Activated CD4-positive, alpha-beta T cell treated with anti-CD3 and anti-CD28 coated beads, Interleukin-2, amount 50 U/mL, for 48 hours (primary cell): Measurements from ENCODE around the gene IQGAP1.
"Not testable (repeated sequence)": the region's sequence is repeated elsewhere in the genome, so short reads cannot be mapped to it uniquely, and the experiment has no call there.

Source experiments
- DNase-seq, 2 experiments: peaks; one replicate each; pipeline ENCODE4 v3.0.0-alpha.2; 2020

The IQGAP1 gene

DNA sequence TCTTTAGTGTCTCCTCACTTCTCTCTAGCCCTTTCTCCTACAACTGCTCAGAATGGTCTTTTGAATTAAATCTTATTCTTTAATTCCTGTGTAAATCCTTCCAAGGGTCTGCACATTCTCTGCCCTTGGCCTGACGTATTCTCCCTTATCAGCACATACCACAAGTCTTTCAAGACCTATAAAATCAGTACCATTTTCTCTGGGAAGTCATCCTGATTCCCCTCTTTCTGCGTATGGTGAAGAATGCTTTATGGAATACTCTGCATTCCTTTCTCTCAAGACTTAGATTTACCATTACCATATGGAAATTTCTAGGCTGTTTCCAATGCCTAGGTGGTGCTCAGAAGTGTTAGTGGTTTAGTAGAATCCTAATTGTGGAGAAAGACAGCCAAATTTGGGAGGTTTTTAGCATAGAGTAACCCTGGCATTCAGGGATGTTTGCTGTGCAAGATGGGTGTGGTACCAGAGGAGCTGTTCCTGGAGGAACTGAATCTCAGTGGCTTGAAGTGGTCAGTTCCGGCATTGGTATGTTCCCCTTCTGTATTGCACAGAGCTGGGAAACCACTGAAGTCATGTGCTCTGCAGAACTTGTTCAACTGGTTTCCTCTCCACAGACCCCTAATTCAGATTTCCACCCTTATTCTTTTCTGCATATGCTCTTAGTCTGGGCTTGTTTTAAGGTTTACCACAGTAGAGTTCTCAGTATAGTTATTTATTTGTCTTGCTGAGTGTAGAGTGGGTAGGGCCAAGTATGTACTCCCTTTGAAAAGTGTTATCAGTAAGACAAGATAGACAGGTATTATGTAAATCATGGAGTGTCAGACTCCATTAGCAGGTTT lies 24.5 kb downstream of the IQGAP1 start:
- no peak for DNase-seq

DNA sequence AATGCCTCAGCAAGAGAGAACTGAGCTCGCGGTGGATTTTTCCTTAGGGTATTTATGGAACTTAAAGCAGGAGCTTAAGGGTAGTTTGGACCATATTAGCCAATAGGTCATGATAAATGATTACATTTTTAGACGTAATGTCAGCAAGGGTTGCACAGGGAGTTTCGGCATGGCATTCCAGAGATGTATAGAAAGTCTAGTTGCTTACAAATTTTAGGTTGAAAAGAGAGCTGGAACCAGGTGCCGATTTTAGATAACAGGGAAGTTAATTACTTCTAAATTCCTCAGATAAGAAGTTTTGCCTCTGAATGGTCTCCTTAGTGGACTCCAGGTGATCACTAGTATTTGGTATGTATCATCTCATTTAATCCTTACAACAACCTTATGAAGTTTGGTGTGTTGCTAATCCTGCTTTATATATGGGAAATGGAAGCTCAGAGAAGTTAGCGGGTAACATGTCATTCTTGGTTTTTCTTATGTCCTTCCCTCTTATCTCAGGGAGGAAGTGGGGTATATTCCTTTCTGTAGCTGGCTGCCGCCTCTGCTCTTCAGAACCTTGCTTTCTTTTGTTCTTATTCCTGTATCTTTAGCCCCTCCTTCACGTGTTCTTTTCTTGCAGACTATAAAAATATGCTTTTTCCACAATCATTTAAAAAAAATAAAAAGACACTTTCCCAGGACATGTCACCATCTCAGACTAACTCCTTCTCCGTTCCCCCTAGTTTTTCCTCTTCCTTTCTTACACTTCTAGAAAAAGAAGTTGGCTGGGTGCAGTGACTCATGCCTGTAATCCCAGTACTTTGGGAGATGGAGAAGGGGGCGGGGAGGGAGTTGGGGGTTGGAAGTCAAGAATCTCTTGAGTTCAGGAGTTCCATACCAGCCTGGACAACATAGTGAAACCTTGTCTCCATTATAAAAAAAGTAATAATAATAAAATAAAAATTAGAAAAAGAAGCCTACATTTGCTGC lies 25.7 kb downstream of the IQGAP1 start:
- no peak for DNase-seq

DNA sequence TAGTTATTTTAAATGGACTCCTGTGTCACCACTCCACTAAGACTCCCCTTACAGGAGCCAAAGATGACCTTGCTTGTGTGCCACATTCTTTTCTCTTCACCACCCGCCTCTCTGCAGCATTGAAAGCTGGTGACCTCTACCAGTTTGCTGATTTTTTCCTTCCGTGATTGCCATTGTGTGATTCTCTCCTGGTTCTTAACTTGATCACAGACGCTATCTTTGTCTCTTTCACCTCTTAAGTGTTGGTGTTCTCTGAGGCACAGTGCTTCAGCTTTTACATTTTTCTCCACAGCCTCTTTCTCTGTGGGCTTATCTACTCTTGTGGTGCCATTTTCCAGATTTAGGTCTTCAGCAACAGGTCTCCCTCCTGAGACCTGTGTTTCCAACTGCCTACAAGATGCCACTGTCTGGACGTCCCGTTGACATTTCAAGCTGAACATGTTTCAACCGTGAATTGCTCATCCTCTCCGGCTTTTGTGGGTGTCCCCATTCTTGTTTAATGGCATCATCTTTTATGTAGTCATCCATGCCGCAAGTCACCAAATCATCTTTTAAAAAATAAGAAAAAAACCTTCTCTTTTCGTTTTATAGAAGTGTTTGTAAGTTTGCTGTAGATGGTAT lies 26.5 kb downstream of the IQGAP1 start:
- DNase-seq, result peak; percentile 20 to 36

GRCh38 chr15:90416052-90416451 lies 28.0 kb downstream of the IQGAP1 start:
- not testable (repeated sequence) for DNase-seq

DNA sequence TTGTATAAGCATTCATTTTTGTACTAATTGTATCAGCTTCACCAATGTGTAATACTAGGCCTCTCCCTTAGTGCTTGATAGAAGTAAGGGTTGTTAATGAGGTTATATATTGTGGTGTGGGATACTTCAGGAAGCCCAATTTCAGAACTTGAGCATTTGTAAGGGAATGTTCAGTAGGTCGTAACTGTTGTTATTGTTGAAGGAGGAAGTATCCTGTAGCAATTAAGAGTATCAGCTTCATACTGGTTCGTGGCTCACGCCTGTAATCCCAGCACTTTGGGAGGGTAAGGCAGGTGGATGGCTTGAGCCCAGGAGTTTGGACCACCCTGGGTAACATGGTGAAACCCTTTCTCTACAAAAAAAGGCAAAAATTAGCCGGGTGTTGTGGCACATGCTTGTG lies 30.6 kb downstream of the IQGAP1 start:
- no peak for DNase-seq

DNA sequence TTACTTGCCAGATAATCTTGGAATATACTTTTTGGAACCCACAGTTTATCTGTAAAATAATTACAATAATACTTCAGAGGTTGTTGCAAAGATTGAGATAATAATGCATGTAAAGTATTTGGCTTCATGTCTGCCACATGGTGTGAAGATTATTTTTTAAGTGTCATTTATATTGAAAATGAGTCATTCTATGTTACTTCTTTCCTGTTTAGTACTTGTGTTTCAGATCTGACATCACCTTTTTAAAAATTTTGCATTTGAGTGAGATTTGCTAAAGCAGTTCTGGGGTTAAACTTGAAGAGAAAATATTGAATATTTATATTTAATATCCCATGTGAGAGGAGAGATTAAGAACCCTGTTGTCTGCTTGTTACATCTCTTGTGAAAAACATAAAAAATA lies 31.2 kb downstream of the IQGAP1 start:
- no peak for DNase-seq

- peak; percentile 21 to 38 for DNase-seq
Measured at GRCh38 chr15:90419738-90420406, 31.8 kb downstream of the IQGAP1 start.

GRCh38 chr15:90420451-90420850 lies 32.4 kb downstream of the IQGAP1 start:
- DNase-seq, result no peak

DNA sequence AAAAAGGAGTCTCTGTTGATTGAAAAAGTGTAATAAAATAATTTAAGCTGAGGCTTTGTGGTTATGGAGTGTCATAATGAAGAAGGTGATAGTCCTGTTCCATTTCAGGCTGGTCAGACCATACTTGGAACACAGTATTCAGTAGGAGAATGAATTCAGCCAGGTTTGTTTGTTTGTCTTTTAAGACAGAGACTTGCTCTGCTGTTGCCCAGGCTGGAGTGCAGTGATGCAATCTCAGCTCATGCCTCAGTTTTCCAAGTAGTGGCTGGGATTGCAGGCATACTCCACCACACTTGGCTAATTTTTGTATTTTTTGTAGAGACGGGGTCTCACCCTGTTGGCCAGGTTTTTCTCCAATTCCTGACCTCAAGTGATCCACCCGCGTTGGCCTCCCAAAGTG lies 33.5 kb downstream of the IQGAP1 start:
- DNase-seq, result no peak

- no peak for DNase-seq
Measured at GRCh38 chr15:90422043-90422442, 34.0 kb downstream of the IQGAP1 start.

DNA sequence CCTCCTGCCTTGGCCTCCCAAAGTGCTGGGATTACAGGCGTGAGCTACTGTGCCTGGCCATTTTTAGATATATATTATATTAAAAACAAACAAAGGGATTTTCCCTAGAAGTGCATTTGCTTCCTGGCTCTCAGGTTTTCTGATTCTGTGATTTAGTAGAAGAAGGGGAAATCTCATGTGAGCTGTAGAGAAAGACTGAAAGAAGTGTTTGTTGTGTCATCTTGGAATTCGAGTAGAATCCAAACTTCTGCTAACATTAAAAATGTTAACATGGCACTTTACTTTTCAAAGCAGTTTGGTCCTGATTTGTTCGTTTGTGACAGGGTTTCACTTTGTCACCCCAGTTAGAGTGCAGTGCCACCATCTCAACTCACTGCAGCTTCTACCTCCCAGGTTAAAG lies 34.9 kb downstream of the IQGAP1 start:
- DNase-seq, result no peak

DNA sequence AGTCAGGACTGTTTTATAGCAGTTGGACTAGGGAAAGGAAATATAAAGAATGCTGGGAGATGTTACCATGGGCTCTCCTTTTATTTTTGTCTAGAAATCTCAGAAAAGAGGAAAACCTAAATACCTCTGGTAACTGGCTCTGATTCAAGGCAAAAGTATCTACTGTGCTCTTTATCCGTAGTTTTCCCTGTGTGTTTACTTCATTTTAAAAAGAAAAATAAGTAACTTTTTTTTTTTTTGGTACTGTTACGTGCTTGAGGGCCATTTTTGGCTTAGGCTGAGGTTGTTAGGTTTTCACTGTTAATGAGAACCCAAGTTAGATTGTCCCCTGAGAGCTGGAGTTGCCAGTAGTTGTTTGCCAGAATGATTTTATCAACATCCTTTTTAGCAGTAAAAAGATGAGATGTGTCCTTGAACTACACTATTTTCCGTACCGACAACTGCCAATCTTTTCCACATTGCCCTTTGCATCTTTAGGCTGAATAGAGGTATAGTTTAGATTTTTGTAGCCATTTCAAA lies 35.8 kb downstream of the IQGAP1 start:
- DNase-seq, result no peak

GRCh38 chr15:90425726-90426346 lies 37.8 kb downstream of the IQGAP1 start:
- DNase-seq, result no peak

DNA sequence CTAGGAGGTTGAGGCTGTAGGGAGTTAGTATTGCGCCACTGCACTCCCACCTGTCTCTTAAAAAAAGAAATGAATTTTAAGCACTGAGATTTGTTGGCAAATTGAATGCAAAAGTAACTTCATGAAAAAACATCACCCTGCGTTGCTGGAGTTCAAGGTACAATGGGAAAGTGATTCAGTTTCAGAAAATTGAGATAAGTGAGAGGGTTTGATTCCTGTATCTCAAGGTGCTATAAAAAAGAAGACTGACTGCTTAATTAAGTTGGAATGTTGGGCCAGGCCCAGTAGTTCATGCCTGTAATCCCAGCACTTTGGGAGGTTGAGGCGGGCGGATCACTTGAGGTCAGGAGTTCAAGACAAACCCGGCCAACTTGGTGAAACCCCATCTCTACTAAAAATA lies 39.1 kb downstream of the IQGAP1 start:
- DNase-seq, result no peak

- no peak for DNase-seq
Measured at GRCh38 chr15:90432253-90432652, 44.2 kb downstream of the IQGAP1 start.

DNA sequence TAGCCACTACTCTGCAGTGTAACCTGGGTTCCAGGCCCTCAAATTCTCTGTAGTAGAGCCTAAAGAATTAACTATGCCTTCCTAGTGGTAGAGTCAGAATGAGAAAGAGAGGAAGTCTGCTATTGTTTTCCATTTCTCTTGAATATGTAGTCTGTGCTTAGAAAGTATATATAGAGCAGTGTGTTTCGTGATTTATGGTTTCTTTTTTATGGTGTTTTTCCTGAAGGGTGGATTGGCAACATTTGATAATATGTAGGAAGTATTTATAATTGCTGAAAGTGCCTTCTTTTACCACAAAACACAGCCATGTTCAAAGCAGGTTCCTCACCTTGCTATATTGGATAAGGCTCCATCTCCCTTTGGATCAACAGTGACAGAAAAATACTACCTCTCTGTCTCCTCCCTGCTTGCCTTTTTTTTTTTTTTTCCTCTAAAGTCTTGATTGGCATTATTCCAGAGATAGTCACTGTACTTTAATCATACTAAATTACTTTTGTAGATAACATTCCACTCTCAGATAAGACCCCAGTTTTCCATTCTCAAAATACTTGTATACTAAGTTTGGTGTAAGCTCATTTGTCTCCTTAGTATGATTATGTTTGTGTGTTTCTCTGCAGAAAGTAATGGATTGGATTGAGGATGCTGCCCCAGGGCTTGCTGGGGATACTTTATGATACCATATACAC lies 47.8 kb downstream of the IQGAP1 start:
- DNase-seq, result no peak

DNA sequence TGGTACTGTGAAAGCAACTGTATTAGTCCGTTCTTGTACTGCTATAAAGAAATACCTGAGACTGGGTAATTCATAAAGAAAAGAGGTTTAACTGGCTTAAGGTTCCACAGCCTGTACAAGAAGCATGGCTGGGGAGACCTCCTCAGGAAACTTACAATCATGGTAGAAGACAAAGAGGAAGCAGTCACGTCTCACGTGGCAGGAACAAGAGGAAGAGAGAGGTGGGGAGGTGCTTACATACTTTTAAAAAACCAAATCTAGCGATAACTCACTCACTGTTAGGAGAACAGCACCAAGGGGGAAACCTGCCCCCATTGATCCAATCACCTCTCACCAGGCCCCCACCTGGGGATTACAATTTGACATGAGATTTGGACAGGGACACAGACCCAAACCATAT lies 48.9 kb downstream of the IQGAP1 start:
- DNase-seq, result no peak

DNA sequence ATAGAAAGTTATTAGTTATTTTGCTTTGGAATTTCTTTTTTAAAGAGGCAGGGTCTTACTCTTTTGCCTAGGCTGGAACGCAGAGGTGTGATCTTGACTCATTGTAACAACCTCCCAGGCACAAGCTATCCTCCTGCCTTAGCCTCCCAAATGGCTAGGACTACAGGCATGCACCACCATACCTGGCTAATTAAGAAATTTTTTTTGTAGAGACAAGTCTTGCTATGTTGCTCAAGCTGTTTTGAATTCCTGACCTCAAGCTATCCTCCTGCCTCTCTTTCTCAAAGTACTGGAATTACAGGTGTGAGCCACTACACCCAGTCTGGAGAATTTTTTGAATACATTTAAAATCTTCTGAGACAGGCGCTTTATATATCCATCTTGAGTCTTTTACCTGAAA lies 49.5 kb downstream of the IQGAP1 start:
- no peak for DNase-seq

DNA sequence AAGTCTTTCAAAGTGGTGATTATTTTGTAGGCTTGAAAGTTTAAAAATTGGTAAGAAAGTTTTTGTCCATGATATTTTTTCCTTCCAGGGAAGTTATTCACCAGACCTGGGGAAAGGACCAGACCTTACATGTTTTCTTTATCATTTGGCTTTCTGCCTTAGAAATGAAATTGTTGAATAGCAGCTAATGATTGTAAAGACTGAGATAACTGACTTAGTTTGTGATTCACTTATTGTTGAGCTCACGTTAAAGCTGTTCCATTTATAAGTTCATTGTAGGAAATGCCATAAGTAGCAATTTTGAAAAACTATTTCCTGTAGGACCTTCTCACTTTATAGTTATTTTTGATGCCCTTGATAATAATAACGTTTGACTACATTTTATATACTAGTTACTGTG lies 51.9 kb downstream of the IQGAP1 start:
- no peak for DNase-seq

GRCh38 chr15:90441027-90441426 lies 53.0 kb downstream of the IQGAP1 start:
- no peak for DNase-seq

DNA sequence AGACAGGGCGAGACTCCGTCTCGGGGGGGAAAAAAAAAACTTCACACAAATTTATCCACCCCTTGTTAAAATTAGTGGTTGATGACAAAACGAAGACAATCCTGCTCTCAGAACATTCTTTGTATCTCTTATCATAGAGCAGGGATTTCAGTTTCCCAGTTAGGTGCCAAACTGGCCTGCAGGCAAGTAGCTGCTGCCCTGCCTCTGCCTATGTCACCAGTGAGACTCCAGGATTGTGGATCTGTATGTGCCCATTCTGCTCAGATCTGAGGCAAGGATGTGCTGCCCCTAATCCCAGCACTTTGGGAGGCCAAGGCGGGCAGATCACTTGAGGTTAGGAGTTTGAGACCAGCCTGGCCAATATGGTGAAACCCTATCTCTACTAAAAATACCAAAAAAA lies 54.4 kb downstream of the IQGAP1 start:
- no peak for DNase-seq
